Memory B cell (primary cell): Measurements from ENCODE around the gene PFN1.

ENCODE experiments used
- ATAC-seq: fragments of 150-1000 bp; cut with Tn5 transposase; 2 replicates; pipeline ENCODE4 v1.10.0; 2021; ENCODE audit warnings: low read depth, mild to moderate bottlenecking, moderate library complexity
- DNase-seq, 2 donors: peaks; one replicate each; pipeline ENCODE4 v3.0.0; 2022; ENCODE audit warnings: low spot score in 2 of 2
- H3K27ac Mint-ChIP-seq: one replicate; pipeline ENCODE4 v1.8.0; 2022; ENCODE audit warnings: mild to moderate bottlenecking, moderate library complexity, mixed read lengths
- H3K27me3 Mint-ChIP-seq: one replicate; pipeline ENCODE4 v1.8.0; 2022; ENCODE audit warnings: mixed read lengths
- H3K36me3 Mint-ChIP-seq: one replicate; pipeline ENCODE4 v1.8.0; 2022; ENCODE audit warnings: mild to moderate bottlenecking, mixed read lengths
- H3K4me1 Mint-ChIP-seq: one replicate; pipeline ENCODE4 v1.8.0; 2022; ENCODE audit warnings: mixed read lengths
- H3K4me3 Mint-ChIP-seq: one replicate; pipeline ENCODE4 v1.8.0; 2022; ENCODE audit warnings: mild to moderate bottlenecking, moderate library complexity, mixed read lengths
- H3K9me3 Mint-ChIP-seq: one replicate; pipeline ENCODE4 v1.8.0; 2022; ENCODE audit warnings: mixed read lengths

Gene PFN1

DNA sequence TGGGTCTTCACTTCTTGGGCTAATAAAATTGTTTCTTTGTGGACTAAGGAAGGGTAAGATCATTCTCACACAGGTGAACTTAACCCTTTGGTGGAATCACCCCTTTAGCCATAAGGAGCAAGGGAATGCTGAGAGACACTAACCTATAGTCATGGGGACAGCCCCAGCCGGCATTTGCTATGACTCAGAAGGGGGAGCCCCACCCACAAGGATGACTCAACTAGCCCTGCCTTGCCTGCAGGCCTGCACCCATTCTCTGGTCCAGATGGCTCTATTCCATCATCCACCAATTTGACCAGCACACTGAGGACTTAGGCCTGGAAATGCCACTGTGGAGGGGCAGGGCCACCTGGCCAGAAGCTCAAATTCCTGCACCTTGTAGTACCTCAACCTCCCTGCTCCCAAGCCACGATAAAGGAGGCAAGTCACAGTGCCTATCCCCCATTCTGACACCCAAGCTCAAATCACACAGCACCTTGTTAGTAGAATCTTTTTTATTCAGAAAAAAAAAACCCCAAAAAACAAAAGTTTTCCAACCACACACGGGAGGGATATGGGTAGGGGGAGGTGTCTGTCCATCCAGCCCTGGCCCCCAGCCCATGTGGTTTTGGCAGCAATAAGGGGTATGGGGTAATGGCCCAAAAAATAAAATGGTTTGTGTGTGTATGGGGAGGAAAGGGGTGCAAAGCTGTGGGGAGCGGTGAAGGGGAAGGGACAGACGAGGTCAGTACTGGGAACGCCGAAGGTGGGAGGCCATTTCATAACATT is 3.0 kb downstream of the PFN1 start:
- ATAC-seq (no peak), DNase-seq (no peak)
- Mint-ChIP-seq H3K4me3 (peak overlapping the region; percentile 99), H3K9me3 (no peaks in the 10 kb centered on the region), H3K36me3 (peaks cover 27% of the 10 kb centered on the region), H3K27me3 (no peaks in the 10 kb centered on the region), H3K27ac (peak overlapping the region; percentile 93), H3K4me1 (peaks cover 61% of the 10 kb centered on the region)

DNA sequence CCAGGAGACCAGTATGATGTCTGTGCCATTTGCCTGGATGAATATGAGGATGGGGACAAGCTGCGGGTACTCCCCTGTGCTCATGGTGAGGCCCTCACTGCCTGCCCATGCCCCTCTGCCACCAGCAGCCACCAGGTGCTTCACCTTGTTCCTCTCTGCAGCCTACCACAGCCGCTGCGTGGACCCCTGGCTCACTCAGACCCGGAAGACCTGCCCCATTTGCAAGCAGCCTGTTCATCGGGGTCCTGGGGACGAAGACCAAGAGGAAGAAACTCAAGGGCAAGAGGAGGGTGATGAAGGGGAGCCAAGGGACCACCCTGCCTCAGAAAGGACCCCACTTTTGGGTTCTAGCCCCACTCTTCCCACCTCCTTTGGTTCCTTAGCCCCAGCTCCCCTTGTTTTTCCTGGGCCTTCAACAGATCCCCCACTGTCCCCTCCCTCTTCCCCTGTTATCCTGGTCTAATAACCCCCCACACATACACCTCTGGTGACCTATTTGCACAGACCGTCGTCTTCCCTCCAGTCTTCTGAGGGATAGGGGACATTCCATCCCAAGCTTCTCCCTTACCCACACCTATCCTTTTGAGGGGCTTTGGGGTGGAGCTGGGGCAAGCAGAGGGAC is 3.7 kb downstream of the PFN1 start:
- H3K4me1 Mint-ChIP-seq = peaks cover 61% of the 10 kb centered on the region
- DNase-seq (no peak), ATAC-seq (no peak)
- H3K27ac Mint-ChIP-seq = peak overlapping the region; percentile 93
- peak overlapping the region; percentile 99 for H3K4me3 Mint-ChIP-seq
- H3K9me3 Mint-ChIP-seq = no peaks in the 10 kb centered on the region
- peaks cover 27% of the 10 kb centered on the region for H3K36me3 Mint-ChIP-seq
- no peaks in the 10 kb centered on the region for H3K27me3 Mint-ChIP-seq

DNA sequence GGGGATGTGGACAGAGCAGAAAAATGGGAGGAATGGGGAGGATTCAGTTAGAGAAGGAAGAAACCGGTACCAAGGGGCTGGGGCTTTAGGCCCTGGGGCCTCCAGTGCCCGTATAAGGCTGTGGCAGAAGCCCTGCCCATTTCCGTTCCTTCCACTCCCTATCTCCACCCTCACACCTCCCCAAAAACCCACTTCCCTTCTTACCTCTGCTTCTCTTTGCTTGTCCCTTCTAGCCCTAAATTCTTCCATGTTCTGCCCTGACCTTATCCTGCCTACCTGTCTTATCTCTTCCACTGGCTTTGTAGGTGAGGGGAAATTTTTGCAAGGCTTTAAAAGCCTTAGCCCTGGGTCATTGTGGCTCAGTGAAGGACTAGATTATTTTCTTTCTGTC is 4.2 kb downstream of the PFN1 start:
- H3K9me3 Mint-ChIP-seq = no peaks in the 10 kb centered on the region
- no peaks in the 10 kb centered on the region for H3K27me3 Mint-ChIP-seq
- peak overlapping the region; percentile 99 for H3K4me3 Mint-ChIP-seq
- H3K36me3 Mint-ChIP-seq = peaks cover 27% of the 10 kb centered on the region
- DNase-seq = no peak
- H3K27ac Mint-ChIP-seq = peak overlapping the region; percentile 93
- ATAC-seq = no peak
- peaks cover 63% of the 10 kb centered on the region for H3K4me1 Mint-ChIP-seq

DNA sequence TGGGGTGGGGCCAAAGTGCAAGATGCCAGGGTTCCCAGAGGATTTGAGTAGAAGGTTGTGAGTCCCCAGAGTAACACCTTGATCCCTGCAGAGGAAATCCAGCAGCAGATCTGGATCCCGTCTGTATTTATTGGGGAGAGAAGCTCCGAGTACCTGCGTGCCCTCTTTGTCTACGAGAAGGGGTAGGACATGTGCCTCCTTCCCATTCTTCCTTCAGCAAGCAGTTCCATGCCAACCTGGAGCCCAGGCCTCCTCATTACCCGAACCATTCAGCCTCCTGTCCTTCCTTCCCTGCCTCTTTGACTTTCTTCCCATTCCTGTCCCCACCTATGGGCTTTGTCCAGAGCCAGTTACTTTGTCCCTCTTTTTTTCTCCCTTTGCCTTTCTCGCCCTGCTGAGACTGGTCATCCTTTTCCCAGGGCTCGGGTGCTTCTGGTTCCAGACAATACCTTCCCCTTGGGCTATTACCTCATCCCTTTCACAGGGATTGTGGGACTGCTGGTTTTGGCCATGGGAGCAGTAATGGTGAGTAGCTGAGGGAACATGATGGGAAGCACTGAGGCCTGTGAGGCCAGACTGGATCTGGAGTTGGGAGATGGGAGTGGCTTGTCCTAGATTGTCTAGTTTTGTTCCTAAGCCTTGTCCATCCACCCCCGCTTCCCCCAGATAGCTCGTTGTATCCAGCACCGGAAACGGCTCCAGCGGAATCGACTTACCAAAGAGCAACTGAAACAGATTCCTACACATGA is 5.4 kb downstream of the PFN1 start:
- Mint-ChIP-seq H3K27me3 (no peaks in the 10 kb centered on the region), H3K27ac (peak overlapping the region; percentile 37), H3K36me3 (peaks cover 29% of the 10 kb centered on the region), H3K4me3 (peak overlapping the region; percentile 7), H3K9me3 (no peaks in the 10 kb centered on the region), H3K4me1 (peaks cover 69% of the 10 kb centered on the region)
- ATAC-seq (no peak), DNase-seq (no peak)

- Mint-ChIP-seq H3K9me3 (no peaks in the 10 kb centered on the region), H3K27me3 (no peaks in the 10 kb centered on the region), H3K36me3 (peaks cover 23% of the 10 kb centered on the region), H3K27ac (peak overlapping the region; percentile 92), H3K4me1 (peaks cover 62% of the 10 kb centered on the region), H3K4me3 (peak overlapping the region; percentile 90)
- DNase-seq (no peak), ATAC-seq (no peak)
These were observed 7.1 kb downstream of the PFN1 start for GRCh38 chr17:4941319-4941610.

DNA sequence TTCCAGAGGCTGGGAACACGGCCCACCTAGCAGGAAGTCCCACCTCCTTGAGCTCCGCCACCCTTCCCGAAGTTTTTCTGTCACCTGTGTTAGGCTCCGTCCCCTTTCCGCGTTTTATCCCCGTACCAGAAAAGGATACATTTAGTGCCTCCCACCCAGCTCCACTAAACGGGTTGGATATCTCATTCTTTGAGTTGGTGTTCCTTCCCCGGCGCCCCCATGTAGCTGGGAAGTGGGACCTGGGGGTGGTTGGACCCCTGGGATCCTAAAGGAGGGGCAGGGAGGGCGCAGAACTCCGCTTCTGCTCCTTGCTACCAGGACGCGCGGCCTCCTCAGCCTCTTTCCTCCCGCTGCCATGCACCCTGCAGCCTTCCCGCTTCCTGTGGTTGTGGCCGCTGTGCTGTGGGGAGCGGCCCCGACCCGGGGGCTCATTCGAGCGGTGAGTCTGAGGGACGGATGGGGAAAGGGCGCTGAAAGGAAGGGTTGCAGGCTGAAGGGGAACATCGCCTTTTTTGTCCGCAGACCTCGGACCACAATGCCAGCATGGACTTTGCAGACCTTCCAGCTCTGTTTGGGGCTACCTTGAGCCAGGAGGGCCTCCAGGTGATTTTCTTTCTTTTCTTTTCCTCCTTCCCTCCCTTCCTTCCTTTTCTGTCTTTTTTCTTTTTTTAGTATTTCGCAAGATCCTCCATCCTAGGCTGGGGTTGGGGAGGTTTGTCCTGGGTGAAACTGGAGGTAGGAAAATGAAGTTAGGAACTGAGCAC is 7.6 kb downstream of the PFN1 start:
- peak overlapping the region; percentile 92 for H3K27ac Mint-ChIP-seq
- H3K4me1 Mint-ChIP-seq = peaks cover 62% of the 10 kb centered on the region
- H3K27me3 Mint-ChIP-seq = no peaks in the 10 kb centered on the region
- no peak for DNase-seq
- H3K9me3 Mint-ChIP-seq = no peaks in the 10 kb centered on the region
- peaks cover 22% of the 10 kb centered on the region for H3K36me3 Mint-ChIP-seq
- peak overlapping the region; percentile 90 for H3K4me3 Mint-ChIP-seq
- ATAC-seq = no peak

GRCh38 chr17:4939796-4940554 is 8.4 kb downstream of the PFN1 start, which contains the start of the genes RNF167 and SLC25A11:
RNF167 (plus strand) TSS chr17:4940268; CDS start chr17:4940910, 642 bp downstream.
SLC25A11 (minus strand) TSS chr17:4940046; CDS start chr17:4939910, 136 bp downstream.
- ATAC-seq = peak; percentile 84
- Mint-ChIP-seq H3K36me3 (peaks cover 14% of the 10 kb centered on the region), H3K27ac (peak within 1 kb of the TSS; percentile 92)

DNA sequence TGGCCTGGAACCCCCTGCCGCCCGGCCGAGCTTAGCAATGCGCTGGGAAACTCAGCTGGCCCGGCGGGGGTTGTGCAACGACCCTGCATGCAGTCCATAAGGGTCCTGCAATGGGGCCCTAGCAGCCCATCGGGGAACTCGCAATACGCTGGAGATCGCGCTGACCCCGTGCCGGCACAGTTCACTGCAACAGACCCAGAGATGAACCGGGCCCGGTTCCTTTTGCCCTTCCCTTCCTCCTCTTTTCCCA is 8.9 kb downstream of the PFN1 start:
- DNase-seq (no peak), ATAC-seq (peak; percentile 1)
- H3K36me3 Mint-ChIP-seq = peaks cover 14% of the 10 kb centered on the region
- H3K9me3 Mint-ChIP-seq = no peaks in the 10 kb centered on the region
- peaks cover 52% of the 10 kb centered on the region for H3K4me1 Mint-ChIP-seq
- H3K4me3 Mint-ChIP-seq = peak overlapping the region; percentile 90
- H3K27me3 Mint-ChIP-seq = no peaks in the 10 kb centered on the region
- H3K27ac Mint-ChIP-seq = peak overlapping the region; percentile 92

More at GRCh38 chr17:4939796-4940554, 8.4 kb downstream of the PFN1 start, which contains the start of the genes RNF167 and SLC25A11:
- Mint-ChIP-seq H3K4me1 (peaks cover 54% of the 10 kb centered on the region), H3K4me3 (peak within 1 kb of the TSS; percentile 90), H3K9me3 (no peaks in the 10 kb centered on the region), H3K27me3 (no peaks in the 10 kb centered on the region)
- DNase-seq = peak; percentile 90 to 96

DNA sequence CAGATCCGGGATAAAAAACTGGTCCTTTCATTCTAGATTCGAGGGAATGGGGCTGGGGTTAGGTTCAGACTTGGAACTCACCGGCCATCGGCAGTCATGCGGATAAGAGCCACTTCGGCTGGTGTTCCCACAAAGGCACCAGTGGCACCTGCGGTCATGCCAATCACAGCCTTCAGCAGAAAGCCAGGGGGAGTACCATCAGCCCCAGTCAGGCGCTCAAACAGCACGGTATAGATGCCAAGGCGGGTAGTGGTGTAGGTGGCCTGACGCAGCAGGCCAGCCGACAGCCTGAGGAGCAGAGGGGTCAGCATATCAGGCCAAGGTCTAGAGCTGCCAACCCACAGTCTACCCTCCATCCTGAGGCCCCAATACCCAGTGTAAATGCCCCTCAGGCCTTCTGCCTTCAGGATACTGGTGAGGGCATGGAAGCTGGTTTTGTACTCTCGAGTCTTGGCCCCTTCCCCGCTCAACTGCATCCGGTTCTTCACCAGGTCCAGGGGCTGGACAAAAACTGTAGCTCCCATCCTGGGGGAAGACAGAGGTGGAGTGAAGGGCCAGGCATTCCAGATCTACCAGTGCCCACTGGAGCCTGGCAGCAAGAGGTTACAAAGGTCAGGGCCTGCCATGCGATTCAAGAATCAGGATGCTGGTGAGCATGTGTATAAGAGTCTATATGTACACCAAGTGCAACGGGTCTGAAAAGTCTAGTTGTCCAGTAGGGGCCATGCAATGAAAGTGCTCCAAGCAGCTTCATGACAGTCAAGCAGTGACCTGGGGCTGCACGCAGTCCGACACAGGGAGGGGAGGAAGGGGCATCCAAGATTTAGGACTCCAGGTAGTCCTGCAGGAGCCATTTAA is 9.4 kb downstream of the PFN1 start:
- Mint-ChIP-seq H3K4me3 (peak overlapping the region; percentile 90), H3K36me3 (peaks cover 10% of the 10 kb centered on the region)

GRCh38 chr17:4938069-4938491 is 10.2 kb downstream of the PFN1 start:
- ATAC-seq (no peak), DNase-seq (no peak)
- H3K27ac Mint-ChIP-seq = no peak overlapping the region
- peaks cover 47% of the 10 kb centered on the region for H3K4me1 Mint-ChIP-seq
- peak overlapping the region; percentile 90 for H3K4me3 Mint-ChIP-seq
- no peaks in the 10 kb centered on the region for H3K27me3 Mint-ChIP-seq
- no peaks in the 10 kb centered on the region for H3K9me3 Mint-ChIP-seq
- peaks cover 10% of the 10 kb centered on the region for H3K36me3 Mint-ChIP-seq

More for the DNA sequence above, 9.4 kb downstream of the PFN1 start:
- DNase-seq (no peak), ATAC-seq (no peak)
- Mint-ChIP-seq H3K4me1 (peaks cover 52% of the 10 kb centered on the region), H3K9me3 (no peaks in the 10 kb centered on the region), H3K27ac (peak overlapping the region; percentile 92), H3K27me3 (no peaks in the 10 kb centered on the region)

DNA sequence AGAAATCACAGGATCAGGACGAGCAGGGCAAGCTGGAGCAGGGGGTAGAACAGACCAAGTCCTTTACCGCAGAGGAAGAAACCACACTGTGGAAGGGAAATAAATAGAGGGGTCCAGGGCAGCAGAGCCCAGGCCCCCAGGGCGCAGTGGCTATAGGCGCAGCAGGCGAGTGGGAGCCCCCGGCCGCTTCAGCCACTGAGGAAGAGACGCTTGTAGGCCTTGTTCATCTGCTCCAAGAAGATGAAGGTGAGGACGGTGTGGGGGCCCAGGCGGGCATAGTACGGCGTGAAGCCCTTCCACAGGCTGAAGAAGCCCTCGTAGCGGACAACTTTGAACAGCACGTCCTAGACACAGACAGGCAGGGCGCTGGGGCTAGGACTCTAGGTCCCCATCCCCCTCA is 10.8 kb downstream of the PFN1 start:
- no peak for ATAC-seq
- no peak for DNase-seq
- Mint-ChIP-seq H3K27ac (no peak overlapping the region), H3K4me3 (no peak overlapping the region), H3K4me1 (peaks cover 44% of the 10 kb centered on the region), H3K9me3 (no peaks in the 10 kb centered on the region), H3K27me3 (no peaks in the 10 kb centered on the region), H3K36me3 (peaks cover 10% of the 10 kb centered on the region)

GRCh38 chr17:4936436-4936835 is 11.9 kb downstream of the PFN1 start:
- peaks cover 2% of the 10 kb centered on the region for H3K36me3 Mint-ChIP-seq
- peaks cover 37% of the 10 kb centered on the region for H3K4me1 Mint-ChIP-seq
- DNase-seq (no peak), ATAC-seq (no peak)
- H3K27me3 Mint-ChIP-seq = no peaks in the 10 kb centered on the region
- H3K4me3 Mint-ChIP-seq = no peak overlapping the region
- no peaks in the 10 kb centered on the region for H3K9me3 Mint-ChIP-seq
- H3K27ac Mint-ChIP-seq = no peak overlapping the region
